PC-3 (cell line): ENCODE results near the gene PELI2.

Experiments
- EZH2 ChIP-seq: fragments of 300-600 bp; sonication (generic); IDR thresholded peaks from one replicate; pipeline ENCODE4 v1.6.1; 2017; ENCODE audit warnings: antibody characterized with exemption, mild to moderate bottlenecking, low read length; ENCODE audit not compliant: unreplicated experiment
- TF ChIP-seq, protein P1 (sequence below): fragments of 300-600 bp; sonication (generic); conservative IDR thresholded peaks from 2 replicates; pipeline ENCODE4 v1.5.1; 2017; ENCODE audit warnings: antibody characterized with exemption, low read depth, mild to moderate bottlenecking, low read length

DNA sequence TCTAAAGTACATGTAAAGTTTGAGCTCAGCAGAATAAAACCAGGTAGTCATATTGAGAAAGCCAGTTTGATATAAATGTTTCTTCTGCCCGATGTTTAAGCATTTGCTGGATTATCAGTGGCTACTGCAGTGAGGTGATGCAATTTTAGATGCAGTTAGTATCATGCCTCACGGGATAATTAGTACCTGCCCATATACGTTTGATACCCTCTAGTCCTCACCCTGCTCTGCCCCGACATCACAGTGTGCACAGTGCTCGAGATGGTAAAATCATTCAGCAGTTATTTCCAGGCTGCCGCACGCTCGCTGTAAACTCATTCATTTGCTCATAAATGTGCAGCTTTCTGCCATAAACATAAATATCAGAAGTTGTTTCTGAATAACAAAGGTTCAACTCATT, 152.7 kb downstream of the PELI2 start:
- no peak for TF ChIP-seq EZH2
- TF ChIP-seq, protein P1, sequence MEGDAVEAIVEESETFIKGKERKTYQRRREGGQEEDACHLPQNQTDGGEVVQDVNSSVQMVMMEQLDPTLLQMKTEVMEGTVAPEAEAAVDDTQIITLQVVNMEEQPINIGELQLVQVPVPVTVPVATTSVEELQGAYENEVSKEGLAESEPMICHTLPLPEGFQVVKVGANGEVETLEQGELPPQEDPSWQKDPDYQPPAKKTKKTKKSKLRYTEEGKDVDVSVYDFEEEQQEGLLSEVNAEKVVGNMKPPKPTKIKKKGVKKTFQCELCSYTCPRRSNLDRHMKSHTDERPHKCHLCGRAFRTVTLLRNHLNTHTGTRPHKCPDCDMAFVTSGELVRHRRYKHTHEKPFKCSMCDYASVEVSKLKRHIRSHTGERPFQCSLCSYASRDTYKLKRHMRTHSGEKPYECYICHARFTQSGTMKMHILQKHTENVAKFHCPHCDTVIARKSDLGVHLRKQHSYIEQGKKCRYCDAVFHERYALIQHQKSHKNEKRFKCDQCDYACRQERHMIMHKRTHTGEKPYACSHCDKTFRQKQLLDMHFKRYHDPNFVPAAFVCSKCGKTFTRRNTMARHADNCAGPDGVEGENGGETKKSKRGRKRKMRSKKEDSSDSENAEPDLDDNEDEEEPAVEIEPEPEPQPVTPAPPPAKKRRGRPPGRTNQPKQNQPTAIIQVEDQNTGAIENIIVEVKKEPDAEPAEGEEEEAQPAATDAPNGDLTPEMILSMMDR, result no peak
